HG03439 (cell line): ENCODE results near the gene CCDC148.
"Not testable (repeated sequence)": the region's sequence is repeated elsewhere in the genome, so short reads cannot be mapped to it uniquely, and the experiment has no call there.

Source experiments
- ATAC-seq: cut with Tn5 transposase; IDR thresholded peaks from one replicate; pipeline ENCODE4 v1.9.1; 2021; ENCODE audit warnings: mild to moderate bottlenecking, moderate library complexity; ENCODE audit not compliant: unreplicated experiment

Gene CCDC148

GRCh38 chr2:158366342-158366741, 90.2 kb downstream of the CCDC148 start:
- ATAC-seq, result no peak

- ATAC-seq, result no peak
Observed at GRCh38 chr2:158359846-158360245, 96.7 kb downstream of the CCDC148 start.

GRCh38 chr2:158357699-158358098, 98.9 kb downstream of the CCDC148 start:
- ATAC-seq, result no peak

GRCh38 chr2:158357122-158357521, 99.4 kb downstream of the CCDC148 start:
- no peak for ATAC-seq

- not testable (repeated sequence) for ATAC-seq
Observed at GRCh38 chr2:158351466-158351816, 105.1 kb downstream of the CCDC148 start.

- not testable (repeated sequence) for ATAC-seq
Observed at GRCh38 chr2:158350751-158351465, 105.6 kb downstream of the CCDC148 start.

GRCh38 chr2:158346032-158346431, 110.5 kb downstream of the CCDC148 start:
- no peak for ATAC-seq

- ATAC-seq, result no peak
Observed at GRCh38 chr2:158339513-158339912, 117.0 kb downstream of the CCDC148 start.

- no peak for ATAC-seq
Observed at GRCh38 chr2:158337018-158337417, 119.5 kb downstream of the CCDC148 start.

GRCh38 chr2:158331799-158332198, 124.8 kb downstream of the CCDC148 start:
- ATAC-seq, result not testable (repeated sequence)

- no peak for ATAC-seq
Observed at GRCh38 chr2:158325782-158326340, 130.7 kb downstream of the CCDC148 start.

- no peak for ATAC-seq
Observed at GRCh38 chr2:158325031-158325781, 131.3 kb downstream of the CCDC148 start.

- no peak for ATAC-seq
Observed at GRCh38 chr2:158323381-158323780, 133.2 kb downstream of the CCDC148 start.

- no peak for ATAC-seq
Observed at GRCh38 chr2:158321264-158321663, 135.3 kb downstream of the CCDC148 start.

- ATAC-seq, result no peak
Observed at GRCh38 chr2:158319269-158319668, 137.3 kb downstream of the CCDC148 start.

GRCh38 chr2:158317642-158318041, 138.9 kb downstream of the CCDC148 start:
- no peak for ATAC-seq

- ATAC-seq, result no peak
Observed at GRCh38 chr2:158315803-158316414, 140.6 kb downstream of the CCDC148 start.

GRCh38 chr2:158315000-158315399, 141.6 kb downstream of the CCDC148 start:
- ATAC-seq, result no peak

- ATAC-seq, result no peak
Observed at GRCh38 chr2:158313734-158314133, 142.8 kb downstream of the CCDC148 start.

- no peak for ATAC-seq
Observed at GRCh38 chr2:158312981-158313380, 143.6 kb downstream of the CCDC148 start.

- ATAC-seq, result not testable (repeated sequence)
Observed at GRCh38 chr2:158310407-158310806, 146.1 kb downstream of the CCDC148 start.

- ATAC-seq, result no peak
Observed at GRCh38 chr2:158305501-158305900, 151.1 kb downstream of the CCDC148 start.
